Measurements from ENCODE around the gene FAM168A. TPM values are rescaled to one million over a fixed set of nuclear protein-coding genes. Genes with fewer than 3 reads are reported as not detected.

Gene FAM168A
- total RNA-seq, 2 donors from 2014 or later: 8.9 to 14.0 TPM

DNA sequence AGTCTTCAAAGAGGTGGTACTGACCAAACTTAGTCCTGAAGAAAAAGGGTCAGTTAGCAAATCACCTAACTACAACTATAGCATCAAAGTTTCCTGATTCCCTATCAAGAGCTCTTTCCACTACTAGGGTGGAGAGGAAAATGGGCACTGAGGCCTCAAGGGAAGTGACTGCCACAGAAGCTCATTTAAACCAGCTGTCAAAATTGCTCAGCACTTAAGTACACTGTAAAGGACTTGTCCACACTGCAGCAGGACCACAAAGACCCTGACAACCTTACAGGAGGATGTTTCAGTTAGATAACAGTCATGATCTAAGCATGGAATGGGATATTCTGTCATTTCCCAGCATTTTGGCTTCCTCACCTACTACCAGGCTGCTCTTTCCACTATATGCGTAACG lies 33.0 kb downstream of the FAM168A start:
- DNase-seq (no peak), ATAC-seq (no peak)
- H3K4me3 ChIP-seq: no peak overlapping the region
- H3K27ac ChIP-seq: no peak overlapping the region
- H3K27me3 ChIP-seq: no peaks in the 10 kb centered on the region
- H3K4me1 ChIP-seq: no peaks in the 10 kb centered on the region
- H3K36me3 ChIP-seq (replicated peaks in 1 of 2; ENCODE audit: insufficient read depth in 1 of 2, low read depth in 2 of 2): no peaks in the 10 kb centered on the region
- H3K9me3 ChIP-seq: no peaks in the 10 kb centered on the region
- 89 to 98% methylated on average over 2 of the region's 2 CpGs for WGBS, 2 donors
- TF ChIP-seq POLR2A (IDR thresholded peaks at IDR 0.05): no peak
- TF ChIP-seq, protein P1, sequence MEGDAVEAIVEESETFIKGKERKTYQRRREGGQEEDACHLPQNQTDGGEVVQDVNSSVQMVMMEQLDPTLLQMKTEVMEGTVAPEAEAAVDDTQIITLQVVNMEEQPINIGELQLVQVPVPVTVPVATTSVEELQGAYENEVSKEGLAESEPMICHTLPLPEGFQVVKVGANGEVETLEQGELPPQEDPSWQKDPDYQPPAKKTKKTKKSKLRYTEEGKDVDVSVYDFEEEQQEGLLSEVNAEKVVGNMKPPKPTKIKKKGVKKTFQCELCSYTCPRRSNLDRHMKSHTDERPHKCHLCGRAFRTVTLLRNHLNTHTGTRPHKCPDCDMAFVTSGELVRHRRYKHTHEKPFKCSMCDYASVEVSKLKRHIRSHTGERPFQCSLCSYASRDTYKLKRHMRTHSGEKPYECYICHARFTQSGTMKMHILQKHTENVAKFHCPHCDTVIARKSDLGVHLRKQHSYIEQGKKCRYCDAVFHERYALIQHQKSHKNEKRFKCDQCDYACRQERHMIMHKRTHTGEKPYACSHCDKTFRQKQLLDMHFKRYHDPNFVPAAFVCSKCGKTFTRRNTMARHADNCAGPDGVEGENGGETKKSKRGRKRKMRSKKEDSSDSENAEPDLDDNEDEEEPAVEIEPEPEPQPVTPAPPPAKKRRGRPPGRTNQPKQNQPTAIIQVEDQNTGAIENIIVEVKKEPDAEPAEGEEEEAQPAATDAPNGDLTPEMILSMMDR (IDR thresholded peaks at IDR 0.05): no peak
- intact Hi-C loops (cut with DNase I): no loop called here

DNA sequence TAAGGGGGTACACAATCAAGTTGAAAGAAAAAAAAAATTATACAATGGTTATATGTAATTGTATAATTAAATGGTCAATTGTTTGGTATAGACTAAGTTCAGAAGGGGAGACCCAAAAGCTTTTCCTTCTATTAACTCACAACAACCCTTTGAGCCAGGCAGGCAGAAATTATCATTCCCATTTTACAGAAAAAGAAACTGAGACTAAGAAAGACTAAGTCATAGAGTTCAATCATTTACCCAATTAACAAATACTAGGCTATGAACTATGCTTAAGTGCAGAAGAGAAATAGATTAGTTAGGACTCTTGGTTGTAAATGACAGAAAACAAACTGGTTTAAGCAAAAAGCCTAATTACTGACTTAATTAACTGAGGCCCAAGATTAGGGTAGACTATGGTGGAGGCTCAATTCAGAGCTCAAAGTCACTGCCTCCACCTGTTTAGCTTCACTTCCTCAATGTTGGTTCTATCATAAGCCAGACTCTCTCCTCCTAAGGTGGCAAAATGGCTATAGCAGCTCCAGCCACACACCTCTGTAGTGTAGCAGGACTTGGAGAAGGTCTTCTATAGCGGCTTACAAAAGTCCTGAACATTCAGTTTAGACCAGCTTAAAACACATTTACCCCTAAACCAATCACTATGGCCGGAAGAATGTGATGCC lies 34.2 kb downstream of the FAM168A start:
- intact Hi-C loops (cut with DNase I): no loop called here
- Histone ChIP-seq H3K9me3 (no peaks in the 10 kb centered on the region), H3K4me3 (no peak overlapping the region), H3K36me3 (replicated peaks in 1 of 2; ENCODE audit: insufficient read depth in 1 of 2, low read depth in 2 of 2) (no peaks in the 10 kb centered on the region), H3K27me3 (no peaks in the 10 kb centered on the region), H3K4me1 (no peaks in the 10 kb centered on the region), H3K27ac (no peak overlapping the region)
- DNase-seq: no peak
- TF ChIP-seq POLR2A (IDR thresholded peaks at IDR 0.05): no peak
- TF ChIP-seq, protein P1 (IDR thresholded peaks at IDR 0.05): no peak
- 97 to 100% methylated on average over 1 to 2 of the region's 2 CpGs for WGBS, 2 donors
- no peak for ATAC-seq

DNA sequence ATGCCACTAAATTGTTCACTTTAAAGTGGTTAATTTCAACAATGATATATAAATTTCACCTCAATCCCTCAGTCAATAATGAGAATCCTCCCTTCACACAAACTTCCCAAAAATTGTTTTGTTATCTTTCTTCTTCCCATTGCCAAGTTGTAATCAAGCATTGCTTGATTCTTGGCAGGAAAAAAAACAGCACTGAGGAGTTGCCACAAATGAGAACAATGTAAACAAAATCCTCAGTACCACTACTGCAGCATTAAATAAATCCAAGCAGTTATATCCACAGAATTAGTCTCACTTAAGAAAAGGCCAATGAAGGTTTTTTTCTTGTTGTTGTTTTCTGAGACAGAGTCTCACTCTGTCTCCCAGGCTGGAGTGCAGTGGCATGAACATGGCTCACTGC lies 38.2 kb downstream of the FAM168A start:
- Histone ChIP-seq H3K4me3 (no peak overlapping the region), H3K27ac (no peak overlapping the region), H3K36me3 (replicated peaks in 1 of 2; ENCODE audit: insufficient read depth in 1 of 2, low read depth in 2 of 2) (no peaks in the 10 kb centered on the region), H3K4me1 (no peaks in the 10 kb centered on the region), H3K9me3 (no peaks in the 10 kb centered on the region), H3K27me3 (no peaks in the 10 kb centered on the region)
- intact Hi-C loops (cut with DNase I): no loop called here
- TF ChIP-seq POLR2A (IDR thresholded peaks at IDR 0.05): no peak
- TF ChIP-seq, protein P1 (IDR thresholded peaks at IDR 0.05): no peak
- ATAC-seq (no peak), DNase-seq (no peak)

DNA sequence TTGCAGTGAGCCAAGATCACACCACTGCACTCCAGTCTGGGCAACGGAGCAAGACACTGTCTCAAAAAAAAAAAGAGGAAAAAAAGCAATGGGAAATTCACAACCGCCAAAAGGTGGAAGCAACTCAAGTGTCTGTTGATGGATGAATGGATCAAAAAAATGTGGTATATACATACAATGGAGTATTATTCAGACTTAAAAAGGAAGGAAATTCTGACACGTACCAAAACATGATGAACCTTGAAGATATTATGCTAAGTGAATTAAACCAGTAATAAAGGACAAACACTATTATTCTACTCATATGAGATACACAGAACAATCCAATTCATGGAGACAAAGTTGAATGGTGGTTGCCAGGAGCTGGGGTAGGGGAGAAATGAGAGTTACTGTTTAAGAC lies 40.9 kb downstream of the FAM168A start:
- H3K27me3 ChIP-seq: no peaks in the 10 kb centered on the region
- H3K27ac ChIP-seq: no peak overlapping the region
- H3K9me3 ChIP-seq: no peaks in the 10 kb centered on the region
- intact Hi-C loops (cut with DNase I): no loop called here
- DNase-seq: no peak
- no peak for TF ChIP-seq POLR2A (IDR thresholded peaks at IDR 0.05)
- TF ChIP-seq, protein P1 (IDR thresholded peaks at IDR 0.05): no peak
- no peaks in the 10 kb centered on the region for H3K36me3 ChIP-seq (replicated peaks in 1 of 2; ENCODE audit: insufficient read depth in 1 of 2, low read depth in 2 of 2)
- no peak overlapping the region for H3K4me3 ChIP-seq
- H3K4me1 ChIP-seq: peaks cover 4% of the 10 kb centered on the region
- ATAC-seq: no peak
- WGBS, 2 donors: 93 to 97% methylated on average over 3 of the region's 3 CpGs

DNA sequence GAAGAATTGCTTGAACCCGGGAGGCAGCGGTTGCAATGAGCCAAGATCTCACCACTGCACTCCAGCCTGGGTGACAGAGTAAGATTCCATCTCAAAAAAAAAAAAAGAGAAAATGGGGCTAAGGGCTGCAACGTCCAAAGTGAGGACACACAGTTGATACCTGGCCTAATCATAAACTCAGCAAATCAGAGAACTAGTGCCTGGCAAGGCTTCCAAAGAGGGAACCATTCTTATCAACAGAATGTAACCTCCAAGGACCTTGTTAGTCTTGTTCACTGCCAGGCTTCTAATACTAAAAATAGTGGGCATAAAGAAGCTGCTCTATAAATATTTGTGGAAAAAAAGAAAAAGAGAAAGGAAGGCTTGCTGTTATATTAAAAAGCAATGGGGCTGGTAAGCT lies 42.3 kb downstream of the FAM168A start:
- ATAC-seq: no peak
- no peak for DNase-seq
- no peaks in the 10 kb centered on the region for H3K36me3 ChIP-seq (replicated peaks in 1 of 2; ENCODE audit: insufficient read depth in 1 of 2, low read depth in 2 of 2)
- intact Hi-C loops (cut with DNase I): no loop called here
- no peaks in the 10 kb centered on the region for H3K27me3 ChIP-seq
- 78% methylated on average over 3 of the region's 3 CpGs for whole genome bisulfite sequencing, 2 donors
- no peaks in the 10 kb centered on the region for H3K9me3 ChIP-seq
- H3K4me1 ChIP-seq: peaks cover 10% of the 10 kb centered on the region
- TF ChIP-seq, protein P1 (IDR thresholded peaks at IDR 0.05): no peak
- no peak for TF ChIP-seq POLR2A (IDR thresholded peaks at IDR 0.05)
- no peak overlapping the region for H3K4me3 ChIP-seq
- H3K27ac ChIP-seq: no peak overlapping the region
